ENCODE results near the gene TPRG1L.
A peak's percentile ranks its signal among the peaks of the same experiment; 100 is the strongest.

Gene TPRG1L

DNA sequence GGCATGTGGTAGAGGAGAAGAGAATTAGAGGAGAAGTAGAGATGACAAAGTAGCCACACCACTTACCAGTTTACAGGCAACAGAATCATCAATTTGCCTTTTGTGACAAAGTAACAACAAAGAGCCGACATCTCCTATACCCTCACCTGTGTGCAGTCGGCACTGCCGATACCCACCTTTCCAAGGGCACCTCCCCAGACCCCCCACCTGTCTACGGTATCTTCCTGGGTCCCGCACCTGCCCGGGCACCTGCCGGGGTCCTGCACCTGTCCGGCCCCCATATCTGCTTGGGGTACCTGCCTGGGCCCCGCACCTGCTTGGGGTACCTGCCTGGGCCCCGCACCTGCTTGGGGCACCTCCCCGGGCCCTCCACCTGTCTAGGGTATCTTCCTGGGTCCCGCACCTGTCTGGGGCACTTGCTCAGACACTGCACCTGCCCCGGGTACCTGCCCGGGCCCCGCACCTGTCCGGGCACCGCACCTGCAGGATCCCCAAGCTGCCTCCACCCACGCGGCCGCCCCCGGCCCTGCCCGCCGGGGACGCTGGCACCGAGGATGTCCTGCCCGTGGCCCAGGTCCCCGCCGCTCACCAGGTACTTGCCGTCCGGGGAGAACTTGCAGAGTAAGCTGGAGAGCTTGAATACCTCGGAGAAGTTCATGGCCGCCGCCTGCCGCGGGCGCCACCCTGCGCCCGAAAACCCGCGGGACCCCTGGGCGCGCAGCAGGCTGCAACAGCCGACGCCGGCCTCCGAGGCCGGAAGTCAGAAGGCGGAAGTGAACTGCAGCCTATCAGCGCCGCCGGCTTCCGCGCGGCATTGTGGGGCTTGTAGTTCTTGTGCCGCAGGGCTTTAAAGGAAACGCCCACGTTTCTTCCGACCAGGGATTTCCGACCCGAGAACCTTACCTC is 24.8 kb downstream of the TPRG1L start, which contains the start of gene WRAP73:
Gene WRAP73 (minus strand): TSS at position 762 of the 906 bp plus-strand sequence. CDS start 104 bp downstream, at position 658.
- Histone ChIP-seq H3K4me1 (ENCODE audit: low read depth, poor library complexity, severe bottlenecking) (peaks cover 10% of the 10 kb centered on the region), H3K36me3 (ENCODE audit: insufficient read depth) (no peaks in the 10 kb centered on the region), H3K9ac (peak within 1 kb of the TSS; percentile 76), H3K4me2 (peak within 1 kb of the TSS; percentile 97), H3K27me3 (ENCODE audit: insufficient read depth, low read depth) (peaks cover 31% of the 10 kb centered on the region), H4K20me1 (ENCODE audit: insufficient read depth) (no peaks in the 10 kb centered on the region), H3K79me2 (ENCODE audit: insufficient read depth, low read depth) (no peaks in the 10 kb centered on the region), H3K27ac (no peak within 1 kb of the TSS), H3K4me3 (IDR thresholded peaks at IDR 0.05; ENCODE audit: insufficient read depth, low read depth, low read length) (peak within 1 kb of the TSS; percentile 67), H2AFZ (ENCODE audit: low read depth) (peak within 1 kb of the TSS; percentile 90)
- TF ChIP-seq, protein P1, sequence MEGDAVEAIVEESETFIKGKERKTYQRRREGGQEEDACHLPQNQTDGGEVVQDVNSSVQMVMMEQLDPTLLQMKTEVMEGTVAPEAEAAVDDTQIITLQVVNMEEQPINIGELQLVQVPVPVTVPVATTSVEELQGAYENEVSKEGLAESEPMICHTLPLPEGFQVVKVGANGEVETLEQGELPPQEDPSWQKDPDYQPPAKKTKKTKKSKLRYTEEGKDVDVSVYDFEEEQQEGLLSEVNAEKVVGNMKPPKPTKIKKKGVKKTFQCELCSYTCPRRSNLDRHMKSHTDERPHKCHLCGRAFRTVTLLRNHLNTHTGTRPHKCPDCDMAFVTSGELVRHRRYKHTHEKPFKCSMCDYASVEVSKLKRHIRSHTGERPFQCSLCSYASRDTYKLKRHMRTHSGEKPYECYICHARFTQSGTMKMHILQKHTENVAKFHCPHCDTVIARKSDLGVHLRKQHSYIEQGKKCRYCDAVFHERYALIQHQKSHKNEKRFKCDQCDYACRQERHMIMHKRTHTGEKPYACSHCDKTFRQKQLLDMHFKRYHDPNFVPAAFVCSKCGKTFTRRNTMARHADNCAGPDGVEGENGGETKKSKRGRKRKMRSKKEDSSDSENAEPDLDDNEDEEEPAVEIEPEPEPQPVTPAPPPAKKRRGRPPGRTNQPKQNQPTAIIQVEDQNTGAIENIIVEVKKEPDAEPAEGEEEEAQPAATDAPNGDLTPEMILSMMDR (conservative IDR thresholded peaks at IDR 0.05; ENCODE audit: low read depth, low read length), result peak; percentile 28; the same call in 1 of the 2 replicates

DNA sequence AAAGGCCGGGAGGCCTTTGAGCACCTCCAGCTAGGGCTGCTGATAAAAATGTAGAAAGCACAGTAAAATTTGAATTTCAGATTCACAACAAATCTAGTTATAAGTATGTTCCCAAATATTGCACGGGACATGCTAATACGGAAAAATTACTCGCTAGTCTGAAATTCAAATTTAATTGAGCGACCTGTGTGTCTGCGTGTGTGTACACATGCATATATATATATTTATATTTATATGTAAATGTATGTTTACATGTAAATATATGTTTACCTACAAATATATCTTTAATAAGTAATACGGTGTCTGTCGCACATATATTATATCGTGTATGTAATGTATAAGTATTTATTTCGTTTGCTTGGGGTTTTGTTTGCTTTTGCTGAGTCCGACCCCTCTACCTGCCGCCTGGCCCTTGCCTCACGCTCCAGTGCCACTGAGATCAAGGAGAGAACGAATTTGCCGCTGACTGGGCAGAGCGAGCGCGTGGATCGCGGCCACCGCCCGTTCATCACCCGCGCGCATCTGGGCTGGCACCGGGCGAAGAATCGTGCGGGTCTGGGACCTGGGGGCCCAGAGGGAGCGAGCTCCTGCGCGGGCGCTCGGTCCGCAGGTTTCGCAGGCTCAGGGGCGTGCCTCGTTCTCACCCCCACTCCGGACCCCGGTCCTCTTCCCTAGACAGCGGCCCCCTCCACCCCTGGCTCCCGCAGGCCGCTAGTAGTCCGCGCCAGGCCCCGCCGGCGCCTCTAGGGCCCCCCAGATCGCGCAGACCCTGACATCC is 25.6 kb downstream of the TPRG1L start:
- no peaks in the 10 kb centered on the region for H4K20me1 ChIP-seq (ENCODE audit: insufficient read depth)
- TF ChIP-seq, protein P1 (conservative IDR thresholded peaks at IDR 0.05; ENCODE audit: low read depth, low read length), result no peak
- H3K4me2 ChIP-seq, result 0 out of 2 replicates have a peak overlapping the region, but pooled peaks have one; percentile 27
- H3K4me1 ChIP-seq (ENCODE audit: low read depth, poor library complexity, severe bottlenecking), result peaks cover 10% of the 10 kb centered on the region
- H2AFZ ChIP-seq (ENCODE audit: low read depth), result no peak overlapping the region
- H3K79me2 ChIP-seq (ENCODE audit: insufficient read depth, low read depth), result no peaks in the 10 kb centered on the region
- no peak overlapping the region for H3K27ac ChIP-seq
- no peak overlapping the region for H3K9ac ChIP-seq
- H3K27me3 ChIP-seq (ENCODE audit: insufficient read depth, low read depth), result peaks cover 40% of the 10 kb centered on the region
- H3K4me3 ChIP-seq (IDR thresholded peaks at IDR 0.05; ENCODE audit: insufficient read depth, low read depth, low read length), result no peak overlapping the region
- no peaks in the 10 kb centered on the region for H3K36me3 ChIP-seq (ENCODE audit: insufficient read depth)

DNA sequence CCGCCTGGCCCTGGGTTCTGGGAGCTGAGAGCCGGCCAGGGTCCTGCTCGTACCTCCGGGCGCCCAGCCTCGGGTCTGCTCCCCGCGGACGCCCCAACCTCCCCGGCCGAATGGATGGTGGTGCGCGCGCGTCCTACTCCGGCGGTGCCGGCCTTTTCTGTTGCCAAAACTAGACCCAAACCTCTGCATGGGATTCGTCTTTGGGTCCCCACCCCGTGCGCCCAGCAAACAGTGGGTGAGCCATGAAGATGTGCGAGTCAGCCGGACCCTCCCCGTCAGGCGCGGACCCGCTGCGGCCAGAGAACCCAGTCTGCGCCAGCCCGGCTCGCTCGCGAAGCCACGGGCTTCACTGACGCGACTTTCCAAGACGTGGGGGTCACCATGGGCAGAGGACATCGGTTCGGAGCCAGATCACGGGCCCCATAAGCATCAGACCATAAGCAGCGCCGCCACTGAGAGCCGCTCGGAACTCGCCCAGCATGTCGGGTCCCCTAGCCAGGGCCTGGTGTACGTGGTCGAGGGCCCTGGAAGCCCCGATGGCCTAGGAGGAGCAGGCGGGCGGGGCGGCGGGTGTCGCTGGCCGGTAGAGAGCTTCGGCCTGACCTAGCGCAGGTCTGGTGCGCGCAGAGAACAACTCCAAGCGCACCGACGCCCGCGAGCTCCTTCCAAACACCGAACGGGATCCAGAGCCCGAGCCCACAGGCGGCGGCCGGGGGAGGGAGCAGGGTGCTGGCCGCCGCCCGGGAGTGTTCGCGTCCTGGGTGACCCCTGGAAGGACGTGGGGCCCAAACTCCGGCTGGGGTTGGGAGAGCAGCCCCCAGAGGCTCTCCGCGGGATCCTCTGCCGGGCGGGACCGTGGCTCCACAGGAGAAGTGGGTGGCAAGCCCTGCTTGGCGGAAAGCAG is 26.5 kb downstream of the TPRG1L start:
- H3K4me2 ChIP-seq, result no peak overlapping the region
- H3K27me3 ChIP-seq (ENCODE audit: insufficient read depth, low read depth), result peaks cover 46% of the 10 kb centered on the region
- TF ChIP-seq, protein P1 (conservative IDR thresholded peaks at IDR 0.05; ENCODE audit: low read depth, low read length), result no peak
- H2AFZ ChIP-seq (ENCODE audit: low read depth), result no peak overlapping the region
- H3K4me3 ChIP-seq (IDR thresholded peaks at IDR 0.05; ENCODE audit: insufficient read depth, low read depth, low read length), result no peak overlapping the region
- no peak overlapping the region for H3K27ac ChIP-seq
- no peaks in the 10 kb centered on the region for H3K36me3 ChIP-seq (ENCODE audit: insufficient read depth)
- no peaks in the 10 kb centered on the region for H3K79me2 ChIP-seq (ENCODE audit: insufficient read depth, low read depth)
- H3K9ac ChIP-seq, result no peak overlapping the region
- H4K20me1 ChIP-seq (ENCODE audit: insufficient read depth), result no peaks in the 10 kb centered on the region
- H3K4me1 ChIP-seq (ENCODE audit: low read depth, poor library complexity, severe bottlenecking), result peaks cover 10% of the 10 kb centered on the region
